Prostate gland (tissue), 2 donors: ENCODE measurements around the gene FOXP4.

Experiments
- POLR2A ChIP-seq: fragments of 450-650 bp; IDR thresholded peaks from one replicate; pipeline ENCODE4 v1.6.1; 2016; ENCODE audit warnings: antibody characterized with exemption, mild to moderate bottlenecking
- TF ChIP-seq, protein P1 (sequence below), 4 experiments: fragments of 200-600 bp in 2 of 4; fragments of 450-650 bp in 2 of 4; sonication (generic) in 2 of 4; IDR thresholded peaks; 1 replicate in 3 of 4; 2 replicates in 1 of 4; pipeline ENCODE4 v1.5.1; 2016 to 2019; ENCODE audit warnings: antibody characterized with exemption in 4 of 4, mild to moderate bottlenecking in 2 of 4, moderate library complexity in 2 of 4

DNA sequence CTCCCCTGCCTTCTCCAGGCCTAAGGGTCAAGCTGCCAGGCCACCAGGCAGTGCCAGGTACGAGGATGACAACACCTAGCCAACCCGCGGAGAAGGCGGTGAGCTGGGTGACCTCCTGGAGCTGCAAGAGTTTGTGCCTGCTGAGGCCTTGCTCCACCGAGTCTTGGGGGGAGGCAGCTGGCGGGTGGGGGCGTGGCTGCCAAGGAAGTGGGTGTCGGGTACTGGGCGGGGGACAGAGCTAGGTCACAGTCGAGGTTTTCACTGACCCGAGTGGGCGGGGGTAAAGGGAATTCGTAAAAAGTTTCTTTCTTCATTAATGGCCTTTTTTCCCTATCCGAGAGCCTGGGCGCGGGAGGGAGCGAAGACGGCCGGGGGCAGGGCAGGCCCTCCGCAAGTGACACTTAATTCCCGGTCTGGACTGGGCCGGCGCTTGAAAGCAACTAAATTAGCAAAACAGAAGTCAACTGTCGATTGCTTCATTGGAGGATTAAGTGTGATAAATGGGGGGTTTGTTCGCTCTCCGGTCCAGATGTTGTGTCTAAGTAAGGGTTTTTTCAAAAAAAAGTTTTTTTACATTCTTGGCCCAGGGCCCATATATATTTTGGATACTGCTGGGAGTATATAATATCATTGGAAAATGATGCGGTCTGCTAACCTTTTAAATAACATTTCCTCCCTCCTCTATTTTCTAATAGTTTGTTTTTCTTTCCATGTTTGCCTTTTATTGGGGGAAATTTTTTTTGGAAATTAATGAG, 43.1 kb upstream of the FOXP4 start:
- TF ChIP-seq, protein P1, sequence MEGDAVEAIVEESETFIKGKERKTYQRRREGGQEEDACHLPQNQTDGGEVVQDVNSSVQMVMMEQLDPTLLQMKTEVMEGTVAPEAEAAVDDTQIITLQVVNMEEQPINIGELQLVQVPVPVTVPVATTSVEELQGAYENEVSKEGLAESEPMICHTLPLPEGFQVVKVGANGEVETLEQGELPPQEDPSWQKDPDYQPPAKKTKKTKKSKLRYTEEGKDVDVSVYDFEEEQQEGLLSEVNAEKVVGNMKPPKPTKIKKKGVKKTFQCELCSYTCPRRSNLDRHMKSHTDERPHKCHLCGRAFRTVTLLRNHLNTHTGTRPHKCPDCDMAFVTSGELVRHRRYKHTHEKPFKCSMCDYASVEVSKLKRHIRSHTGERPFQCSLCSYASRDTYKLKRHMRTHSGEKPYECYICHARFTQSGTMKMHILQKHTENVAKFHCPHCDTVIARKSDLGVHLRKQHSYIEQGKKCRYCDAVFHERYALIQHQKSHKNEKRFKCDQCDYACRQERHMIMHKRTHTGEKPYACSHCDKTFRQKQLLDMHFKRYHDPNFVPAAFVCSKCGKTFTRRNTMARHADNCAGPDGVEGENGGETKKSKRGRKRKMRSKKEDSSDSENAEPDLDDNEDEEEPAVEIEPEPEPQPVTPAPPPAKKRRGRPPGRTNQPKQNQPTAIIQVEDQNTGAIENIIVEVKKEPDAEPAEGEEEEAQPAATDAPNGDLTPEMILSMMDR (IDR thresholded peaks at IDR 0.05), result no peak
- no peak for TF ChIP-seq POLR2A
